HEK293 (cell line): ENCODE results near the gene WDSUB1.

Experiments used
- CTCF ChIA-PET: fragments of 350-600 bp; formaldehyde crosslinking; extraction: SDS; loops from one replicate; lab custom pipeline; 2021; ENCODE audit warnings: antibody characterized with exemption; lab: Yijun Ruan, JAX
- POLR2A ChIA-PET: fragments of 300-600 bp; formaldehyde crosslinking; extraction: SDS; loops from one replicate; lab custom pipeline; 2020; ENCODE audit warnings: antibody characterized with exemption, inconsistent platforms; lab: Yijun Ruan, JAX
- H3K27ac ChIP-seq: fragments of 200-500 bp; sonication (Bioruptor generic); 2 replicates; pipeline ENCODE4 v1.5.1; 2014; ENCODE audit warnings: low read depth, low read length, control low read depth, inconsistent platforms; ENCODE audit errors: extremely low read depth
- H3K36me3 ChIP-seq, 2 experiments: fragments of 200-500 bp in 1 of 2; sonication (Bioruptor generic) in 1 of 2; 1 replicate in 1 of 2; 2 replicates in 1 of 2; pipeline ENCODE4 v1.5.1; 2014 to 2017; ENCODE audit warnings: inconsistent platforms in 2 of 2, low read length in 2 of 2; ENCODE audit not compliant: control insufficient read depth in 2 of 2, insufficient read depth in 1 of 2
- H3K4me1 ChIP-seq: fragments of 200-500 bp; sonication (Bioruptor generic); 2 replicates; pipeline ENCODE4 v1.5.1; 2014; ENCODE audit warnings: mild to moderate bottlenecking, low read length, inconsistent platforms; ENCODE audit not compliant: control insufficient read depth, insufficient read depth
- H3K4me3 ChIP-seq: 2 replicates; pipeline ENCODE4 v1.5.1; 2011; ENCODE audit warnings: low read depth, mild to moderate bottlenecking, control low read depth, low read length, moderate library complexity
- H3K9me3 ChIP-seq: fragments of 200-500 bp; sonication (Bioruptor generic); 2 replicates; pipeline ENCODE4 v1.5.1; 2014; ENCODE audit warnings: low read depth, low read length, inconsistent platforms; ENCODE audit not compliant: control insufficient read depth, insufficient read depth
- BCL11B ChIP-seq: fragments of 450-650 bp; formaldehyde crosslinking; IDR thresholded peaks from 2 replicates; pipeline ENCODE4 v1.5.1; 2016; ENCODE audit warnings: low read depth, missing biosample characterization, missing genetic modification characterization
- FEZF1 ChIP-seq: fragments of 450-650 bp; formaldehyde crosslinking; IDR thresholded peaks from 2 replicates; pipeline ENCODE4 v1.5.1; 2016; ENCODE audit warnings: missing biosample characterization, missing genetic modification characterization
- GLIS2 ChIP-seq: fragments of 450-650 bp; formaldehyde crosslinking; IDR thresholded peaks from 2 replicates; pipeline ENCODE4 v1.5.1; 2016; ENCODE audit warnings: missing biosample characterization, missing genetic modification characterization
- MYNN ChIP-seq: fragments of 450-650 bp; formaldehyde crosslinking; IDR thresholded peaks from 2 replicates; pipeline ENCODE4 v1.5.1; 2016; ENCODE audit warnings: missing biosample characterization, missing genetic modification characterization, borderline replicate concordance
- MZF1 ChIP-seq: fragments of 450-650 bp; formaldehyde crosslinking; IDR thresholded peaks from 2 replicates; pipeline ENCODE4 v1.5.1; 2017; ENCODE audit warnings: missing biosample characterization, missing genetic modification characterization, borderline replicate concordance
- ZBTB17 ChIP-seq: fragments of 450-650 bp; formaldehyde crosslinking; IDR thresholded peaks from 2 replicates; pipeline ENCODE4 v1.5.1; 2016; ENCODE audit warnings: missing biosample characterization, missing genetic modification characterization
- ZFP3 ChIP-seq: fragments of 450-650 bp; formaldehyde crosslinking; IDR thresholded peaks from 2 replicates; pipeline ENCODE4 v1.5.1; 2016; ENCODE audit warnings: low read depth, missing biosample characterization, missing genetic modification characterization
- ZNF138 ChIP-seq: fragments of 450-650 bp; formaldehyde crosslinking; IDR thresholded peaks from 2 replicates; pipeline ENCODE4 v1.5.1; 2016; ENCODE audit warnings: missing biosample characterization, missing genetic modification characterization, borderline replicate concordance
- ZNF16 ChIP-seq: fragments of 450-650 bp; formaldehyde crosslinking; IDR thresholded peaks from 2 replicates; pipeline ENCODE4 v1.5.1; 2016; ENCODE audit warnings: low read depth, missing biosample characterization, missing genetic modification characterization
- ZNF211 ChIP-seq: fragments of 450-650 bp; formaldehyde crosslinking; IDR thresholded peaks from 2 replicates; pipeline ENCODE4 v1.5.1; 2016; ENCODE audit warnings: low read depth, missing biosample characterization, missing genetic modification characterization
- ZNF214 ChIP-seq: fragments of 450-650 bp; formaldehyde crosslinking; IDR thresholded peaks from 2 replicates; pipeline ENCODE4 v1.5.1; 2017; ENCODE audit warnings: missing biosample characterization, mild to moderate bottlenecking, missing genetic modification characterization, borderline replicate concordance
- ZNF350 ChIP-seq: fragments of 450-650 bp; formaldehyde crosslinking; IDR thresholded peaks from 2 replicates; pipeline ENCODE4 v1.5.0; 2017; ENCODE audit warnings: missing biosample characterization, mild to moderate bottlenecking, missing genetic modification characterization
- ZNF366 ChIP-seq: fragments of 450-650 bp; formaldehyde crosslinking; conservative IDR thresholded peaks from 2 replicates; pipeline ENCODE4 v1.5.1; 2016; ENCODE audit warnings: missing biosample characterization, missing genetic modification characterization
- ZNF394 ChIP-seq: fragments of 450-650 bp; formaldehyde crosslinking; IDR thresholded peaks from 2 replicates; pipeline ENCODE4 v1.5.1; 2016; ENCODE audit warnings: missing biosample characterization, missing genetic modification characterization, mild to moderate bottlenecking, moderate library complexity, borderline replicate concordance
- ZNF416 ChIP-seq: fragments of 450-650 bp; formaldehyde crosslinking; IDR thresholded peaks from 2 replicates; pipeline ENCODE4 v1.5.1; 2016; ENCODE audit warnings: missing biosample characterization, missing genetic modification characterization
- ZNF521 ChIP-seq: fragments of 450-650 bp; formaldehyde crosslinking; IDR thresholded peaks from 2 replicates; pipeline ENCODE4 v1.5.1; 2017; ENCODE audit warnings: missing biosample characterization, mild to moderate bottlenecking, missing genetic modification characterization
- ZNF610 ChIP-seq: fragments of 450-650 bp; formaldehyde crosslinking; IDR thresholded peaks from 2 replicates; pipeline ENCODE4 v1.5.1; 2016; ENCODE audit warnings: missing biosample characterization, missing genetic modification characterization, borderline replicate concordance
- ZNF626 ChIP-seq: fragments of 450-650 bp; sonication (Bioruptor Pico); formaldehyde crosslinking; IDR thresholded peaks from 2 replicates; pipeline ENCODE4 v1.5.1; 2018; ENCODE audit warnings: missing biosample characterization, missing genetic modification characterization, inconsistent platforms
- ZNF658 ChIP-seq: fragments of 450-650 bp; formaldehyde crosslinking; IDR thresholded peaks from 2 replicates; pipeline ENCODE4; 2016; ENCODE audit warnings: missing biosample characterization, missing genetic modification characterization
- ZNF677 ChIP-seq: fragments of 450-650 bp; IDR thresholded peaks from 2 replicates; pipeline ENCODE4 v1.5.0; 2018; ENCODE audit warnings: missing biosample characterization, mild to moderate bottlenecking, missing genetic modification characterization, moderate library complexity
- ZNF76 ChIP-seq: fragments of 450-650 bp; formaldehyde crosslinking; IDR thresholded peaks from 2 replicates; pipeline ENCODE4; 2016; ENCODE audit warnings: low read depth, missing biosample characterization, missing genetic modification characterization, borderline replicate concordance
- ZNF791 ChIP-seq: fragments of 450-650 bp; formaldehyde crosslinking; IDR thresholded peaks from 2 replicates; pipeline ENCODE4 v1.5.1; 2016; ENCODE audit warnings: missing biosample characterization, missing genetic modification characterization
- TF ChIP-seq, protein P1 (sequence below): fragments of 450-650 bp; formaldehyde crosslinking; IDR thresholded peaks from 2 replicates; pipeline ENCODE4 v1.5.1; 2017; ENCODE audit warnings: missing biosample characterization, missing genetic modification characterization
- TF ChIP-seq, protein P2 (sequence below): fragments of 450-650 bp; formaldehyde crosslinking; IDR thresholded peaks from 2 replicates; pipeline ENCODE4 v1.5.1; 2016; ENCODE audit warnings: missing biosample characterization, missing genetic modification characterization
- TF ChIP-seq, protein P3 (sequence below): sonication (generic); formaldehyde crosslinking; IDR thresholded peaks from 2 replicates; pipeline ENCODE4 v1.8.1; 2022; ENCODE audit warnings: mild to moderate bottlenecking, moderate library complexity, missing genetic modification reagents

Gene WDSUB1

DNA sequence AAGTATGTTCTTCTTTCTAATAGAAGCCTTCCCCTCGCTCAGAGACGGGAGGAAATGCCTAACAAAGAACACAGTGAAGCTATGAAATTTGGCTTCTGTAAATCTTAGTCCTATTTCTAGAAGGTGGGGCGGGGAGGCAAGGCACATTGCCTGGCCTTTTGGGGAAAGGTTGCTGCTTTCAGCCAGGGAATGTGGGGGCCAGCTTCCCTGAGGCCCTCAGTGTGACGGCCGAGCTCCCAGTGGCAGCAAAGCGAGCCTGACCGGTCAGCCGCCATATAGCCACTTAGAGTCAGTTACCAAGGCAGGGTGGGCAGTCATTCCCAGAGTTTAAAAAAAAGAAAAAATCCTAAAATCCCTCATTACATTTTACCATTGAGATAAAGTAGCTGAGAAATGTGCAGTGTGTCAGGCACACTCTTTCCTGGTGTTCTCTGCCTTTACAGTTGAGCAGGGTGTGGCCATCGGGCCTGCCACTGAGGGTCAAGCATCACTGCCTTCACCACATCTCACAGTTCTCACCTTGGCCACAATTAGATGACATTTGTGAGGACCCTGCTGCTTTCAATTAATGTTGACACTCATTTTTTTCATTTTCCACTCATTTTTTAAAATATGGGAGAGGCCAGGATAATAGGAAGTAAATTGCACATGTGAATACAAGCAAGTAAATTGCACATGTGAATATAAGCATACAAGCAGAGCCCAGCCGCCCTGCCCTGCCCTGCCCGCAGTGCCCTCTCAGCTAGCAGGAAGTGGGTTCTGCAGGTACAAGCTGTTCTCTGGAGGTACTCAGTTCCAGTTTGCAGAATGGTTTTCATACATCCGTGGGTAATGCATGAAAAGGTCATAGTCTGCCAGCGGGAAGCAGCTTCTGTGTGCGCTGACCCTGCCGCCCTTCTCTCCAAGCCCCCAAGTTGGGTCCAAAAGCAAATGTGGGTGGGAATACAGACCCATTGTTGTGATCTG is 76.9 kb downstream of the WDSUB1 start:
- H3K4me3 ChIP-seq = no peak overlapping the region
- H3K36me3 ChIP-seq = peaks cover 0 to 33% of the 10 kb centered on the region in 2 experiments; a peak in 1 of 3 replicates
- H3K4me1 ChIP-seq = no peaks in the 10 kb centered on the region
- no peaks in the 10 kb centered on the region for H3K9me3 ChIP-seq
- H3K27ac ChIP-seq = no peak overlapping the region
- POLR2A ChIA-PET = no interaction called here
- CTCF ChIA-PET = interaction anchor here (0.7 kb wide), 1 partner anchor 598 kb away, joined by 3 read pairs; no protein-coding TSS in a partner anchor
- TF ChIP-seq, protein P1, sequence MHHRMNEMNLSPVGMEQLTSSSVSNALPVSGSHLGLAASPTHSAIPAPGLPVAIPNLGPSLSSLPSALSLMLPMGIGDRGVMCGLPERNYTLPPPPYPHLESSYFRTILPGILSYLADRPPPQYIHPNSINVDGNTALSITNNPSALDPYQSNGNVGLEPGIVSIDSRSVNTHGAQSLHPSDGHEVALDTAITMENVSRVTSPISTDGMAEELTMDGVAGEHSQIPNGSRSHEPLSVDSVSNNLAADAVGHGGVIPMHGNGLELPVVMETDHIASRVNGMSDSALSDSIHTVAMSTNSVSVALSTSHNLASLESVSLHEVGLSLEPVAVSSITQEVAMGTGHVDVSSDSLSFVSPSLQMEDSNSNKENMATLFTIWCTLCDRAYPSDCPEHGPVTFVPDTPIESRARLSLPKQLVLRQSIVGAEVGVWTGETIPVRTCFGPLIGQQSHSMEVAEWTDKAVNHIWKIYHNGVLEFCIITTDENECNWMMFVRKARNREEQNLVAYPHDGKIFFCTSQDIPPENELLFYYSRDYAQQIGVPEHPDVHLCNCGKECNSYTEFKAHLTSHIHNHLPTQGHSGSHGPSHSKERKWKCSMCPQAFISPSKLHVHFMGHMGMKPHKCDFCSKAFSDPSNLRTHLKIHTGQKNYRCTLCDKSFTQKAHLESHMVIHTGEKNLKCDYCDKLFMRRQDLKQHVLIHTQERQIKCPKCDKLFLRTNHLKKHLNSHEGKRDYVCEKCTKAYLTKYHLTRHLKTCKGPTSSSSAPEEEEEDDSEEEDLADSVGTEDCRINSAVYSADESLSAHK (tag by site-specific recombination) = no peak
- TF ChIP-seq ZNF16 (no peak), ZNF658 (tag by site-specific recombination) (no peak), ZNF626 (tag by site-specific recombination) (no peak), GLIS2 (tag by site-specific recombination) (no peak), MYNN (tag by site-specific recombination) (no peak), ZNF138 (tag by site-specific recombination) (no peak), BCL11B (tag by site-specific recombination) (no peak), MZF1 (tag by site-specific recombination) (no peak), ZFP3 (tag by site-specific recombination) (no peak), ZNF214 (tag by site-specific recombination) (no peak), FEZF1 (tag by site-specific recombination) (no peak), ZNF791 (tag by site-specific recombination) (no peak), ZNF677 (no peak), ZNF76 (tag by site-specific recombination) (no peak)
- TF ChIP-seq, protein P2, sequence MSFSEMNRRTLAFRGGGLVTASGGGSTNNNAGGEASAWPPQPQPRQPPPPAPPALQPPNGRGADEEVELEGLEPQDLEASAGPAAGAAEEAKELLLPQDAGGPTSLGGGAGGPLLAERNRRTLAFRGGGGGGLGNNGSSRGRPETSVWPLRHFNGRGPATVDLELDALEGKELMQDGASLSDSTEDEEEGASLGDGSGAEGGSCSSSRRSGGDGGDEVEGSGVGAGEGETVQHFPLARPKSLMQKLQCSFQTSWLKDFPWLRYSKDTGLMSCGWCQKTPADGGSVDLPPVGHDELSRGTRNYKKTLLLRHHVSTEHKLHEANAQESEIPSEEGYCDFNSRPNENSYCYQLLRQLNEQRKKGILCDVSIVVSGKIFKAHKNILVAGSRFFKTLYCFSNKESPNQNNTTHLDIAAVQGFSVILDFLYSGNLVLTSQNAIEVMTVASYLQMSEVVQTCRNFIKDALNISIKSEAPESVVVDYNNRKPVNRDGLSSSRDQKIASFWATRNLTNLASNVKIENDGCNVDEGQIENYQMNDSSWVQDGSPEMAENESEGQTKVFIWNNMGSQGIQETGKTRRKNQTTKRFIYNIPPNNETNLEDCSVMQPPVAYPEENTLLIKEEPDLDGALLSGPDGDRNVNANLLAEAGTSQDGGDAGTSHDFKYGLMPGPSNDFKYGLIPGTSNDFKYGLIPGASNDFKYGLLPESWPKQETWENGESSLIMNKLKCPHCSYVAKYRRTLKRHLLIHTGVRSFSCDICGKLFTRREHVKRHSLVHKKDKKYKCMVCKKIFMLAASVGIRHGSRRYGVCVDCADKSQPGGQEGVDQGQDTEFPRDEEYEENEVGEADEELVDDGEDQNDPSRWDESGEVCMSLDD = no peak

DNA sequence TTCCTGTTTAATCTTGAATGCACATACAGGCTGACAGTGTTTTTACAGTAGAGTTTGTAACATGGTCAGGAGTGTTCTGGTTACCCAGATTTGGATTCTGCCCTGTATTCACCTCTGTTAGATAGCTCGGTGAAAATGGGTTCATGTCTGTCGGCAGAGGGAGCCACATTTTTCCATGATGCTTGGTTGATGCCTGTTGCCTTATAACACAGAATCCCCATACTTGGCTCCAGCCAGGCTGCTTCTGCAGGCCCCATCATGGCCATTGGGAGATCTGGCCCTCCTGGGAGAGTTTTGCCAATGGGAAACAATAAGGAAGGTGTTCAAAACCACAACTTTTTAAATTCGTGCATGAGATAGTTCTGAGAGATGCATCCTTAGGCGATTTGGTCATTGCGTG is 78.1 kb downstream of the WDSUB1 start:
- Histone ChIP-seq H3K4me1 (no peaks in the 10 kb centered on the region), H3K27ac (no peak overlapping the region), H3K9me3 (no peaks in the 10 kb centered on the region), H3K36me3 (peaks cover 0 to 31% of the 10 kb centered on the region in 2 experiments; a peak in 1 of 3 replicates), H3K4me3 (no peak overlapping the region)
- no peak for TF ChIP-seq ZBTB17 (tag by site-specific recombination)
- TF ChIP-seq ZNF394 (tag by site-specific recombination) = no peak
- TF ChIP-seq ZNF521 (tag by site-specific recombination) = no peak
- TF ChIP-seq ZNF366 (tag by site-specific recombination) = no peak
- TF ChIP-seq, protein P3, sequence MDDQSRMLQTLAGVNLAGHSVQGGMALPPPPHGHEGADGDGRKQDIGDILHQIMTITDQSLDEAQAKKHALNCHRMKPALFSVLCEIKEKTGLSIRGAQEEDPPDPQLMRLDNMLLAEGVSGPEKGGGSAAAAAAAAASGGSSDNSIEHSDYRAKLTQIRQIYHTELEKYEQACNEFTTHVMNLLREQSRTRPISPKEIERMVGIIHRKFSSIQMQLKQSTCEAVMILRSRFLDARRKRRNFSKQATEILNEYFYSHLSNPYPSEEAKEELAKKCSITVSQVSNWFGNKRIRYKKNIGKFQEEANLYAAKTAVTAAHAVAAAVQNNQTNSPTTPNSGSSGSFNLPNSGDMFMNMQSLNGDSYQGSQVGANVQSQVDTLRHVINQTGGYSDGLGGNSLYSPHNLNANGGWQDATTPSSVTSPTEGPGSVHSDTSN (CRISPR knock-in tag) = no peak
- TF ChIP-seq ZNF610 = no peak
- TF ChIP-seq ZNF211 (tag by site-specific recombination) = no peak
- TF ChIP-seq ZNF416 (tag by site-specific recombination) = no peak
- no peak for TF ChIP-seq MZF1 (tag by site-specific recombination)
- no peak for TF ChIP-seq ZNF350 (tag by site-specific recombination)
- POLR2A ChIA-PET = no interaction called here
- CTCF ChIA-PET = no interaction called here
